Astrocyte (in vitro differentiated cells and primary cell): ENCODE results near the gene USP32.

ENCODE experiments used
- EZH2 ChIP-seq: IDR thresholded peaks from 2 replicates; pipeline ENCODE4 v1.6.1; 2012; ENCODE audit warnings: mild to moderate bottlenecking, low read length, inconsistent platforms; ENCODE audit not compliant: insufficient read depth
- TF ChIP-seq, protein P1 (sequence below): IDR thresholded peaks from 2 replicates; pipeline ENCODE4 v1.5.1; 2011; ENCODE audit warnings: low read depth, mild to moderate bottlenecking, inconsistent platforms, low read length, moderate library complexity; ENCODE audit not compliant: insufficient read depth

DNA sequence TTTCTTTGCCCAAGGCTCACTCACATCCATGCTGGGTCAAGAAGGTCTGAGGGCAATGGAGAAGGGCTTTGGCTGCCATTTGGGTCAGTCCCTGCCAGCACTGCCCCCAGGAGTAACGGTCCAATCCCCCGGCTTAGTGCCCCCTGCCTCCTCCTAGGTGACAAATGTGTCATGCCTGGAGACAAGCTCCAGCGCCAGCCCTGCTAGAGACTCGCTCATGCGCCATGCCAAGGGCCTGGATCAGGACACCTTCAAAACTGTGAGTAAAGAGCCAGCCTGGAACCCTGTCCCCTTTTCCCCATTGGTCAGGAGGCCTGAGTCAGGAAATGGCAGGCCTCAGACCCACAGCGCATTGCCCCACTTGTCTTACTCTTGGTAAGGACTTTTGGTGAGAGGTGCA, 33.7 kb upstream of the USP32 start:
- TF ChIP-seq, protein P1, sequence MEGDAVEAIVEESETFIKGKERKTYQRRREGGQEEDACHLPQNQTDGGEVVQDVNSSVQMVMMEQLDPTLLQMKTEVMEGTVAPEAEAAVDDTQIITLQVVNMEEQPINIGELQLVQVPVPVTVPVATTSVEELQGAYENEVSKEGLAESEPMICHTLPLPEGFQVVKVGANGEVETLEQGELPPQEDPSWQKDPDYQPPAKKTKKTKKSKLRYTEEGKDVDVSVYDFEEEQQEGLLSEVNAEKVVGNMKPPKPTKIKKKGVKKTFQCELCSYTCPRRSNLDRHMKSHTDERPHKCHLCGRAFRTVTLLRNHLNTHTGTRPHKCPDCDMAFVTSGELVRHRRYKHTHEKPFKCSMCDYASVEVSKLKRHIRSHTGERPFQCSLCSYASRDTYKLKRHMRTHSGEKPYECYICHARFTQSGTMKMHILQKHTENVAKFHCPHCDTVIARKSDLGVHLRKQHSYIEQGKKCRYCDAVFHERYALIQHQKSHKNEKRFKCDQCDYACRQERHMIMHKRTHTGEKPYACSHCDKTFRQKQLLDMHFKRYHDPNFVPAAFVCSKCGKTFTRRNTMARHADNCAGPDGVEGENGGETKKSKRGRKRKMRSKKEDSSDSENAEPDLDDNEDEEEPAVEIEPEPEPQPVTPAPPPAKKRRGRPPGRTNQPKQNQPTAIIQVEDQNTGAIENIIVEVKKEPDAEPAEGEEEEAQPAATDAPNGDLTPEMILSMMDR, result no peak
- TF ChIP-seq EZH2, result no peak
